GM08714 (cell line): ENCODE results near the gene CCT7.

ENCODE experiments used
- H3K4me3 ChIP-seq: fragments of 200-500 bp; sonication (Bioruptor generic); 2 replicates; pipeline ENCODE4 v1.5.1; 2014; ENCODE audit warnings: mild to moderate bottlenecking, low read length, inconsistent platforms
- ZNF274 ChIP-seq: IDR thresholded peaks from 2 replicates; pipeline ENCODE4 v1.6.1; 2012; ENCODE audit warnings: mild to moderate bottlenecking, low read depth, low read length

Gene CCT7

GRCh38 chr2:73284296-73285158 is 50.4 kb downstream of the CCT7 start, which contains the start of gene FBXO41:
Gene FBXO41, minus strand, starts transcription at chr2:73284478. Its CDS starts 14,848 bp downstream, at chr2:73269630.
- TF ChIP-seq ZNF274, result no peak
- H3K4me3 ChIP-seq, result peak within 1 kb of the TSS; percentile 81

GRCh38 chr2:73285159-73285739 is 51.1 kb downstream of the CCT7 start:
- no peak for TF ChIP-seq ZNF274
- H3K4me3 ChIP-seq, result peak overlapping the region; percentile 81; the same call in 1 of the 2 replicates

- TF ChIP-seq ZNF274, result no peak
- no peak overlapping the region for H3K4me3 ChIP-seq
Observed at GRCh38 chr2:73286134-73286655, 52.1 kb downstream of the CCT7 start.

- H3K4me3 ChIP-seq, result no peak overlapping the region
- TF ChIP-seq ZNF274, result no peak
Observed at GRCh38 chr2:73289304-73289703, 55.2 kb downstream of the CCT7 start.

- H3K4me3 ChIP-seq, result no peak overlapping the region
- TF ChIP-seq ZNF274, result no peak
Observed at GRCh38 chr2:73290049-73290839, 56.1 kb downstream of the CCT7 start.

- TF ChIP-seq ZNF274, result no peak
- peak overlapping the region; percentile 22; the same call in 1 of the 2 replicates for H3K4me3 ChIP-seq
Observed at GRCh38 chr2:73291093-73291460, 57.0 kb downstream of the CCT7 start.

- no peak for TF ChIP-seq ZNF274
Observed at GRCh38 chr2:73291461-73292315, 57.6 kb downstream of the CCT7 start.

GRCh38 chr2:73292316-73292905 is 58.3 kb downstream of the CCT7 start:
- no peak for TF ChIP-seq ZNF274
- H3K4me3 ChIP-seq, result no peak overlapping the region

More at GRCh38 chr2:73291461-73292315, 57.6 kb downstream of the CCT7 start:
- H3K4me3 ChIP-seq, result peak overlapping the region; percentile 22; the same call in 1 of the 2 replicates

GRCh38 chr2:73292906-73293533 is 58.9 kb downstream of the CCT7 start:
- TF ChIP-seq ZNF274, result no peak
- peak overlapping the region; percentile 55; the same call in 1 of the 2 replicates for H3K4me3 ChIP-seq

GRCh38 chr2:73293534-73294171 is 59.5 kb downstream of the CCT7 start, which contains the start of gene EGR4:
Gene EGR4, minus strand, starts transcription at chr2:73293548. Its CDS starts 231 bp downstream, at chr2:73293317.
- TF ChIP-seq ZNF274, result no peak
- peak within 1 kb of the TSS; percentile 55; the same call in 1 of the 2 replicates for H3K4me3 ChIP-seq

- no peak overlapping the region for H3K4me3 ChIP-seq
- no peak for TF ChIP-seq ZNF274
Observed at GRCh38 chr2:73294239-73294638, 60.1 kb downstream of the CCT7 start.
